Ramos (cell line): Measurements from ENCODE around the gene C2orf49.

Experiments
- in situ Hi-C: fragments of 300-500 bp; cut with MboI; formaldehyde crosslinking; loops from one replicate; pipeline ENCODE4 v1.14.3; 2022; ENCODE audit warnings: low sequenced_read_pairs; ENCODE audit not compliant: unreplicated experiment

C2orf49 gene

GRCh38 chr2:105358593-105358992, 21.3 kb downstream of the C2orf49 start:
- in situ Hi-C loops: no loop called here

- in situ Hi-C loops: loop anchor here (10.0 kb wide), 1 partner anchor 174 kb away; no protein-coding TSS in a partner anchor
Measured at GRCh38 chr2:105361102-105361889, 24.0 kb downstream of the C2orf49 start.

- in situ Hi-C loops: loop anchor here (10.0 kb wide), 1 partner anchor 172 kb away; no protein-coding TSS in a partner anchor
Measured at GRCh38 chr2:105362862-105363591, 25.7 kb downstream of the C2orf49 start.

GRCh38 chr2:105364436-105365139, 27.2 kb downstream of the C2orf49 start:
- in situ Hi-C loops: loop anchor here (10.0 kb wide), 1 partner anchor 170 kb away; no protein-coding TSS in a partner anchor

GRCh38 chr2:105365206-105365605, 27.9 kb downstream of the C2orf49 start:
- in situ Hi-C loops: loop anchor here (10.0 kb wide), 1 partner anchor 170 kb away; no protein-coding TSS in a partner anchor

- in situ Hi-C loops: loop anchor here (10.0 kb wide), 1 partner anchor 166 kb away; no protein-coding TSS in a partner anchor
Measured at GRCh38 chr2:105368759-105369408, 31.5 kb downstream of the C2orf49 start.

- in situ Hi-C loops: loop anchor here (10.0 kb wide), 1 partner anchor 165 kb away; no protein-coding TSS in a partner anchor
Measured at GRCh38 chr2:105369777-105370690, 32.7 kb downstream of the C2orf49 start.

- in situ Hi-C loops: no loop called here
Measured at GRCh38 chr2:105371156-105371555, 33.8 kb downstream of the C2orf49 start.

GRCh38 chr2:105371810-105372209, 34.5 kb downstream of the C2orf49 start:
- in situ Hi-C loops: no loop called here

- in situ Hi-C loops: no loop called here
Measured at GRCh38 chr2:105373344-105373781, 36.0 kb downstream of the C2orf49 start.

GRCh38 chr2:105373895-105374401, 36.6 kb downstream of the C2orf49 start:
- in situ Hi-C loops: no loop called here

GRCh38 chr2:105375001-105375561, 37.7 kb downstream of the C2orf49 start:
- in situ Hi-C loops: no loop called here

- in situ Hi-C loops: no loop called here
Measured at GRCh38 chr2:105376010-105376409, 38.7 kb downstream of the C2orf49 start.

- in situ Hi-C loops: no loop called here
Measured at GRCh38 chr2:105376789-105377240, 39.5 kb downstream of the C2orf49 start.

- in situ Hi-C loops: no loop called here
Measured at GRCh38 chr2:105377871-105378270, 40.5 kb downstream of the C2orf49 start.

GRCh38 chr2:105378276-105378840, 41.0 kb downstream of the C2orf49 start:
- in situ Hi-C loops: no loop called here

- in situ Hi-C loops: no loop called here
Measured at GRCh38 chr2:105378921-105379383, 41.6 kb downstream of the C2orf49 start.

GRCh38 chr2:105379741-105380186, 42.4 kb downstream of the C2orf49 start:
- in situ Hi-C loops: no loop called here
